Hematopoietic multipotent progenitor cell treated with erythropoietin and hydrocortisone succinate and interleukin-3 and kit ligand, for 4 days (in vitro differentiated cells): ENCODE measurements around the gene OPTC.
"Not testable (repeated sequence)": the region's sequence is repeated elsewhere in the genome, so short reads cannot be mapped to it uniquely, and the experiment has no call there.

Experiments
- DNase-seq: peaks from one replicate; pipeline ENCODE4 v3.0.0-alpha.2; 2015

Gene OPTC

DNA sequence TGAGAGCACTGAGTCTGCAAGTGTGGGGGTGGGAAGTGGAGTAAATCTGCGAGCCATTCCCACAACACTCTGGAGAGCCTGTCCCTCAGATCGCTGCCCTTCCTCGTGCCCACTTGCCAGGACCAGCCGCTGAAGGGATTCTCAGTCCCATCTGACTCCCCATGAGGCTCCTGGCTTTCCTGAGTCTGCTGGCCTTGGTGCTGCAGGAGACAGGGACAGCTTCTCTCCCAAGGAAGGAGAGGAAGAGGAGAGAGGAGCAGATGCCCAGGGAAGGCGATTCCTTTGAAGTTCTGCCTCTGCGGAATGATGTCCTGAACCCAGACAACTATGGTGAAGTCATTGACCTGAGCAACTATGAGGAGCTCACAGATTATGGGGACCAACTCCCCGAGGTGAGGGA is 1.9 kb downstream of the OPTC start:
- DNase-seq: no peak

DNA sequence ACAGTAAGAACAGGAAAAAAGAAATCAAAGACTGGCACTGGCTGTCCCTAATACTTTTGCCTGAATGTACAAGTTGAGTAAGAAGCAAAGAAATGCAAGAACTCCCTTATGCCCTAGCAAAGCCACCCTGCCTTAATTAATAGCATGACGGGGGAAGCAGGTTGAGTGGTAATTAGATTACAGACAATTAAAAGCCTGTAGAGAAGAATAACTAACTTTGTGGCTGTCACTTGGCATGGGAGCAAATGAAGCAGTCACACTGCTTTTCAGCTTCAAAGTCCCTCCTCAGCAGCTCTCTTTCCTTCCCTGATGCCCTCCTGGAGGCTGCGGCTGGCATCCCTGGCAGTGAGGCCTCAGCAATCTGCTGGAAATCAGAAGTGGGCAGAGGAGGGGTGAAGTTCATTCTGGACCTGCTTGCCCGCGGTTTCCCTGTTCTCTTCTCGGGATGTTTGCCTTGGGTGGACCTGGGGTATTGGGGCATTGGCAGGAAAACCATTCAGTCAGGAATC is 3.4 kb downstream of the OPTC start:
- no peak for DNase-seq

DNA sequence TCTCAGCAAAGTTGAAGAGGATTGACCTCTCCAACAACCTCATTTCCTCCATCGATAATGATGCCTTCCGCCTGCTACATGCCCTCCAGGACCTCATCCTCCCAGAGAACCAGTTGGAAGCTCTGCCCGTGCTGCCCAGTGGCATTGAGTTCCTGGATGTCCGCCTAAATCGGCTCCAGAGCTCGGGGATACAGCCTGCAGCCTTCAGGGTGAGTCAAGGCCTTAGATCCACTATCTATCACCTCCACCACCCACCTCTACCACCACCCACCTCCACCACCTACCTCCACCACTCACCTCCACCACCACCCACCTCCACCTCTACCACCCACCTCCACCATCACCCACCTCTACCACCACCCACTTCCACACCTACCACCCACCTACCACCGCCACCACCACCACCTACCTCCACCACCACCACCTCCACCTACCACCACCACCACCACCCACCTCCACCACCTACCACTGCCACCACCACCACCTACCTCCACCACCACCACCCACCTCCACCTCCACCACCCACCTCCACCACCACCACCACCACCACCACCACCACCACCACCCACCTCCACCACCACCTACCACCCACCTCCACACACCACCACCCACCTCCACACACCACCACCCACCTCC is 5.8 kb downstream of the OPTC start:
- no peak for DNase-seq

DNA sequence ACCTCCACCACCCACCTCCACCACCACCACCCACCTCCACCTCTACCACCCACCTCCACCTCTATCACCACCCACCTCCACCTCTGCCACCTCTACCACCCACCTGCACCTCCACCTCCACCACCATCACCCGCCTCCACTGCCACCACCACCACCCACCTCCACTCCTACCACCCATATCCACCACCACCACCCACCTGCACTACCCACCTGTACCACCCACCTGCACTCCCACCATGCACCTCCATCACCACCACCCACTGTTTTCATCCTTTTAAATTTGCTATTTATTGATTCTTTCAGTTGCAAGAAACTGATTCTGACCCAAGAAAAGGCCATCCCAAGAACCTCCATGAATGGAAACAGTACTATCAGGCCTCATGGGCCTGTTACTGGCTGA is 6.3 kb downstream of the OPTC start:
- DNase-seq: no peak

DNA sequence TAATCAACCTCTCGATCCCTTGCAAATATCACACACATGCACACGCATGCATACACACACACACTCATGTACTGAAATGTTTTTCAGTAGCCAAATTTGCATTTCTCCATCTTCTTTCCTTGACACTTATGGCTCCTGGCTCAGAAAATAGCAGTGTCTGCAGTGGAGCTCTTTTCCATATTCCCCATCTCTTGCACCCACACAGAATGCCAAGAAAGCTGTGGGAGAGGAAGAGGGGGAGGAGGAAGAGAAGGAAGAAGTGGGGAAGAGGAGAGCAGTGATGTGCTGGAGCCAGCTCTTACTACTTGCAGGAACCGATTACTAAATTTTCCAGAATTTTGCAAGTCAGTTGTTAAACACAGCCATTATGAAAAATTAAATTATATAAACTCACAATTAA is 9.9 kb downstream of the OPTC start:
- no peak for DNase-seq

DNA sequence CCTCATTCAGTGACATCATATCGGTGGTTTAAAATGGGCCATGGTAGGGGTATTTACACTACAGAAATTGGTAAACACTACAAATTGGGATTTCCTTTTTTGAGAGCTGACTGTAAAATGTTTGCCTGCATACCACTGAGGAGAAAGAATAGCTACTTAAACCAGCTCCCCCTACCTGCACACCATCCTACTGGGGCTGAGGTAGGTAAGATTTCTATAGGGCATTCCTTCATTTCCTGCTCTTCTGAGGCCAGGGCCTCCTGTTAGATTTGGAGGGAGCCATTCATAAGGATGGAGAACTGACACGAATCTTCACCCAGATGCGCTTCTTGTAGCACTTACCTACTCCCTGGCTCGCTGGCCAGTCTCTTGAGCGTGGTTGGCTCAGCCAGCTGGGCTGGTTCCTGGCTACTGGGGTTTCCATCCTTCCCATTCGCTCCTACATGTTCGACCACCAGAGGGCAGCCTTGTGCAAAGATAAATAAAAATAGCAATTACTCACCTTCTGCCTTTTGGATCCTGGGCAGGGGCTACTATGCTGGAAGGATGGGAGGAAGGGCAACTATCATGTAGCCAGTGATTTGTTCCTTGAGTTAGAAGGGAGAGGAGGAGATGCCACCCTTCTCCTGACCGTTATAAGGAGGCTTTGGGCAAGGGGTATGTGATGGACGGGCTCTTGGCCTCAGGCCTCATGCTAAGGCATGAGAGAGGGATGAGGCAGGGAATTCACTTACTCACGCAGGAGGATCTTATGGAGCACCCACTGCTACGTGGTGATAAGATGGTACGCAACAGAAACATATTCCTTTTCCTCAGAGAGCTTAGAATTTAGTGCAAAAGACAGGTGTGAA is 10.7 kb downstream of the OPTC start:
- peak; percentile 86 for DNase-seq

DNA sequence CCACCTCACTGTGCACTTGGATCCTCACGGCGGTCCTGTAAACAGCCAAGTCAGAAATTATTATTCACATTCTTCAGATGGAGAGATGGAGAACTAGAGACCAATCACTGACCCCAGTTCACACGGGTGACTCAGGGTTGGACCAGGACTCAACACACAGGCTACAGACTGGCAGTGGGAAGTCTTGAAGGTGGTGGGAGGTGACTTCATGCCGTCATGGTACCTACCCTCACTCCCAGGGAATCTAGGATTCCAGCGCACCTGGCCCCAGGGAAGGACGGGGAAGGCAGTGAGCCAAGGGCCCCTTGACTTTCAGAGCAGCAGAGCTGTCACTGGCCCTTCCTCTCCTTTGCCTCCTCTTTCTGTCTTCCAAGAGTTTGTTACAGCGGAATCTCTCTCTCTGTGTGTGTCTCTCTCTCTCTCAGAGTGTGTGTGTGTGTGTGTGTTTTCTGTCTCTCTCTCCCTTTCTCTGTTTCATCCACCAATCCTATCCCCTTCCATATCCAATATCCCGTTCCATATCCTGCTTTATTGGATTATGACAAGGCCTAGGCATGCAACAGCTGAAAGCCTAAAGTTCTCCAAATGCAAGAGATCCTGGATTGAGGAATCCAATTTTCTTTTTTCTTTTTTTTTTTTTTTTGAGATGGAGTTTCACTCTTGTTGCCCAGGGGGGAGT is 11.7 kb downstream of the OPTC start:
- no peak for DNase-seq

DNA sequence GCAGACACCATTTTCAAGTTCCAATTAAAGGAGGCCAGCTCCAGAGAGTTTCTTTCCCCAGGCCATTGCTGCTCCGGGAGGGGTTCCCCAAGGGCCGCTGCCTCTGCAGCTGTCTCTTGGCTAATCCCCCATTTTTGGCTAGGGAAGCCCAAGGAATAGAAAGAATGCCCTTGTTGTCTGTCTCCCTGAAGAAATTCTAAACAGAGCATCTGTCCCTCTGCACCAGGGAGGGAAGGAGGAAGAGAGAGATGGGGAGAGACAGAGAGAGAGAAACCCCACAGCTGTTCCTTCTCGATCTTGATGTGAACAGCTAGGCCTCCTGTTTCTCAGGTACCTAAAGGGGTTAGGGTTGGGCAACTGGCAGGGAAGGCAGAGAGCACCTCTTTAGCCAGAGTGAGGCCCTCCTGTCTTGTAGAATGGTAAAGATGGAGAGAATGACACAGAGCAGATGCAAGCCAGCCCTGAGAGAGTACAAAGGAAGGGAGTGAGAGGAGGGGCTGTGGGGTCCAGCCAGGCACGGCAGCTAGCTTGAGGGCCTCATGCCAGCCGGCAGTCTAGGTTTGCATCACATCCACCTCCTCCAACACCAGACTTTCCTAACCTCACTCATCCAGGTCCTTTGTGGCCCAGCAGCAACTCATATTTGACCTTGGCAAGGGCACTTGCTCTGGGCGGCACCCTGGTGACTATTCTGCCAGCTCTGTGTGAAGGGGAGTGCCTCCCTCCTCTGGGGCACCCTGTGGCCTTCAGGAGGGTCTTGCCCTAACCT is 13.1 kb downstream of the OPTC start:
- no peak for DNase-seq

DNA sequence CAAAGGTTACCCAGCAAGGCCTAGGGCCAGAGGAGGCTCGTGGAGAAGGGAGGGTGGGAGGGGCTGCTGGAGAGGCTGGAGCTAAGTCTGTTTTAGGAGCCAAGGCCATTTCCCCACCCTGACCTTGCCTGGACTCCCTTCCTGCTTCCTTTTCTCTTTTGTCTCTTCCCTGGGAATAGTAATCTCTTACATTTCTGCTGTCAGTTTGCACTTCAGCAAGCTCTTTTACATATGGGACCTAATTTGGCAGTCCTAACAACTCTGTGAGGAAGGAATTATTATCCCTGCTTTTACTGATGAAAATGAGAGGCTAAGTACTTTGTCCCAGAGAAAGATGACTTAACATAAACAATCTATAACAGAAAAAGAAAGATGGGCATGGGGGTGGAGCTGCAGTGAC is 13.8 kb downstream of the OPTC start:
- DNase-seq: no peak

DNA sequence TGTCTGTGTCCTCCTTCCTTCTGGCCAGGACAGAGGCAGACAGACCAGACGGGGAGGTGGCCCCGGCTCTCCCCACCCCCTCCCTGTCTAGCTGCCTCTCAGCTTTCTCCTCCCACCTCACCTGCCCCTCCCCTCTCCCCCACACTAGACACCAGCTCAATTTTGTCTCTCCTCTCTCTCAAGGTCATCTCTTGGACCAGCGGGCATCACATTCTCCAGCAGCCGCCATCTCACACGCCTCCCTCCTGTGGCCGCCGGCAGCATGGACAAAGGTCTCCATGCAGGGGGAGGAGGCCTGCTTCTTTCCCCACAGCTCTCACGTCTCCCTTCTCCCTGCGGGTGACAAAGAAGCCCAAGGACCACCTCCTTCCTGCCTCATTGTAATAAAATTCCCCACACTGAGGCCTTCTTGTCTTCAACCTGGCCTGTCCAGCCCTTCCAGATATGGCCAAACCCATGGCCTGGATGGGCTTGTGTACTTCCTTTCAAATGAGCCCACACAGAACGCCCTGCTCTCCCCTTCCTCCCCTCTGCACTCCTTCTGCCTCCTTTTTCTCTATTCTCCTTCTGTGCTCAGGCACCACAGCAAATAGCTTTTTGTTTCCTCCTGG is 14.6 kb downstream of the OPTC start:
- DNase-seq: no peak

DNA sequence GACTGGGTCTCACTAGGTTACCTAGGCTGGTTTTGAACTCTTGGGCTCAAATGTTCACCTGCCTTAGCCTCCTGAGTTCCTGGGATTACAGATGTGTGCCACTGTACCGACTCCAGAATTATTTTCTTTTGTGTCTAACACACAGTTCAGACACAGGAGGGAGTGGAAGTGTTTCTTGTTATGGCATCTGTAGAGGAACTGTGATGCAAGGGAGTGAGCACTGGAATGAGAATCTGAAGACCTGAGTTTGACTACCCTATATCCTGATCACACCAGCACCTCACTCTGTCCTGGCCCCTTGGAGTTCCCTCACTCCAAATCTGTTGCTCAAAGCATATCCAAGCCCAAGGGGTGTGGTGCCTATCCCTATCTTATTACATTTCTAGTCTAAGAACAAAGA is 15.2 kb downstream of the OPTC start:
- no peak for DNase-seq

DNA sequence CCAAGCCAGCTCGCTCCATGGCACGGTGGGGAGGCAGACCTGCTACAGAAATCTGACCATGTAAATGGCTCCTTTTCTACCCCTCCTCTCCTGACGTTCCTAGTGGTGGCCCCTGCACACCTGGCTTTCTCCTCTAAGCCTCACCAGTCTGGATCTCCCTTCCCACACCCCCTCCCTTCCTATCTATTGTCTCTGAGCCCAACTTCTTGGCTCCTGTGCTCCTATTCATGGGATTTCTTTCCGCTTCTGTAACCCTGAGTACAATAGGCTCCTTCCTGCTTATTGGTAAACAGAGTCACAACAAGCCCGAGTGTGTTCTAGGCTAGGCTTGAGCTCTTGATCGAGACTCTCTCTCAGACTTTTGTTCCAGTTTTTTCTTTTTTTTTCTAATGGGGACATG is 17.6 kb downstream of the OPTC start:
- DNase-seq: no peak

DNA sequence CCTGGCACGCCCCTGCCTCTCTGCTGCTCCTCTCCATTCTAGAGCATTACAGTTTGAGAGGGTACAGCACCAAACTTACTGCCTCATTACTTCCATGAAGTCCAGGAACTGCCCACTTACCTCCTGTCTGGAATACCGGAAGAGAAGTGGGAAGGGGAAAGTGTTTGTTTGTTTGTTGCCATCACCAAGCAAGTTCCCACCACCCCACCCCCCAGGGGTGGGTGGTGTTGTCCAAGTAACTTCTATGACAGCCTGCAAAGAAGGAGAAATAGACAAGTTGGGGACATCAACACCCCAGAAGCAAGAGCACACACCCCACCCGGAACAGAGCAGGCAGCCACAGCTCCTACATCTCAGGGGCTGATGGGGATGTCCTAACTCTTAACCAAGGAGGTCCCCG is 18.0 kb downstream of the OPTC start:
- DNase-seq: no peak

DNA sequence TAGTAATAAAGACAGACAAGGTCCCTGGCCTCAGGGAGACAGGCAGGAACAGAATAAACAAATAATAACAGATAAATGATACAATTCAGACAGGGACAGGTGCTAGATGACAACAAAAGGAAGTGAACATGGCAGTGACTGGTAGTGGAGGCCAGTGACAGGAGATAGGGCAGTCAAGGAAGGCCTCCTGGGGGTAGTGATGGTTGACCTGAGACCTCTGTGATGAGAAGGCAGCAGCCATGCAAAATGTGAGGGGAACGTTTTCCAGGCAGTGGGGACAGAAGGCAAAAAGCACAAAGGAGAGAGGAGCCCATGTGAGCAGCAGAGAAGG is 18.5 kb downstream of the OPTC start:
- no peak for DNase-seq

DNA sequence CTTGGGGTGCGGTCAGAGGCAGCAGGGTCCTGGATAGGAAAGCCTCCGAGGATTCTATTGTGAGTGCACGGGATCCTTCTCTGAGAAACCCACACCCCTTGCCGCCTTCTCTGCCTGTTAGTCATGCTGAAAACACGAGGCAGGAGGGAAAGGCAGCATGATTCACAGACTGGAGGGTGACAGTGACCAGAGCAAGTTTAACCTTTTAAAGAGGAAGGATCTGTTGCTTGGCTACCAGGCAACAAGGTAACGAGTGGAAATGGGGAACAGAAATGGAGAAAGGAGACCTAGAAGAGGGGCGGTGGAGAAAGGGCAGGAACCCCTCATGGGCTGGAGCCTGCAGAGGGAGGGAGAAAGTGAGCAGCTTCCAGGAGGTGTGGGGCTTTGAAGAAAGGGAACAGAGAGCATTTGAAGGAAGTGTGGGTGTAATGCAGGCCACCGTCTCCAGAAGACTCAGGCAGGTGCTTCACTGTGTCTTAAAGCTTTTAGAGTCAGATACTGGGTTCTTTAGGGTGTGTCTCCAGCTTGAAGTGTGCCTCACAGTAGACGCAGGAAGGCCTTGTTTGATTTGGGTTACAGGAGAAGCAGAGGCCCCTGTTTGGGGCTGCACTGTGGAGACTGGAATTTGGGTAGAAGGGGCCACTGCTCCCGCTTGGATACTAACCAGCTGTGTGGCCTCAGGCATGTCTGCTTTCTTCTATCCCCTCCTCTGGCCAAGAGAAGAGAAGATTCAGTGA is 19.1 kb downstream of the OPTC start:
- DNase-seq: peak; percentile 41

DNA sequence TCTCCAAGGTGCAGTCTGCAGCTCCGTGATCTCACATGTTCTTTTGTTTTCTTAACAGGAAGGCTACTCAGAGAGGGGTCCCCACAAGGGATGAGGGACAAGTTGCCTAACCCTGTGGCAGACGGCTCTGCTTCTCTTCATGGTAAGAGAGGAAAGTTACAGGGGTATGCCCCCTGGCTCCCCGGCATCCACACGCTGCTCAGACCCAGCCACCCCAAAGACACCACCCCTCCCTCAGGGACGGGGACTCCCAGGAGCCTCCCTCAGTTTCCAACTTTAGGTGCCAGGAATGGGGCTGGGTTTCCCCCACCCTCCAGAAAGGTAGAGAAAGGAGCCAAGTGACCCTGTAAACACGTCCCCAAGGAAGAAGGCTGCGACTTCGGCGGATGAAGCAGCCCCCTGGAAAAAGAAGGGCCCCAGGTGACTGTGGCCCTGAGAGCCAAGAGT is 19.7 kb downstream of the OPTC start:
- no peak for DNase-seq

DNA sequence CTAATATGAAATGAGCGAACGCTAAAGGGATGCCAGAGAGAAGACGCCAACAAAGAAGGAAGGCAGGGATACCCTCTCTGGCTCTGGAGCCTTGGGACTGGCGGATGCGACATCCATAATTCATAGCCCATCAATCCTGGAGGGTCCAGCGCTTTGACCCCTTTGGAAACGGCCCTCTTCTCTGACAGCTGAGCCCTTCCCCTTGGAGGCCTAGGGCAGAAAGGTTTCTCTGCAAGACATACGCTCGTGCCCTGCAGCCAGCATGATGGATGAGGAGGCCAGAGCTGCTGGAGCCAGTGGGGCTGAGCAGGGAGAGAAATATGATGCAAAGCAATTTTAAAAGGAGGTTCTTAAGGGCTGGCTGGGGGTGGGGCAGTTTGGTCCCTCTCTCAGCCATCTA is 22.2 kb downstream of the OPTC start:
- DNase-seq: no peak

DNA sequence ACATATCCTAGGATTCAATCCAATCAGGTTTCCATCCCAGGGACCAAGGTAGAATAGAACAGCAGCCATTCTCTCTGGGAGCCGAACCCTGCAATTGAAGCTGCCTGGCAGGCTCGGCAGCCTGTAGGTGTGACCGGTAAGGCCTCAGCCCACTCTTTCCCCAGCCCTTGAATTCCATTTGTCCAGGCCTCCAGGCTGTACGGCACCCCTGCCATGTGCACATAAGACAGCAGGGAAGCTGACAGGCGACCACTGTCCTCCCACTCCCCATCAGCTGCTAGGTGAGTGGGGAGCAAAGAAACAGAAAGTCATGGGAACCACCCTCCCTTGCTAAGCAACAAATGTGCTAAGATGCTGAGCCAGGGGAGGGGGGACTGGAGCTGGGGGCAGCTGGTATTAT is 23.0 kb downstream of the OPTC start:
- no peak for DNase-seq

DNA sequence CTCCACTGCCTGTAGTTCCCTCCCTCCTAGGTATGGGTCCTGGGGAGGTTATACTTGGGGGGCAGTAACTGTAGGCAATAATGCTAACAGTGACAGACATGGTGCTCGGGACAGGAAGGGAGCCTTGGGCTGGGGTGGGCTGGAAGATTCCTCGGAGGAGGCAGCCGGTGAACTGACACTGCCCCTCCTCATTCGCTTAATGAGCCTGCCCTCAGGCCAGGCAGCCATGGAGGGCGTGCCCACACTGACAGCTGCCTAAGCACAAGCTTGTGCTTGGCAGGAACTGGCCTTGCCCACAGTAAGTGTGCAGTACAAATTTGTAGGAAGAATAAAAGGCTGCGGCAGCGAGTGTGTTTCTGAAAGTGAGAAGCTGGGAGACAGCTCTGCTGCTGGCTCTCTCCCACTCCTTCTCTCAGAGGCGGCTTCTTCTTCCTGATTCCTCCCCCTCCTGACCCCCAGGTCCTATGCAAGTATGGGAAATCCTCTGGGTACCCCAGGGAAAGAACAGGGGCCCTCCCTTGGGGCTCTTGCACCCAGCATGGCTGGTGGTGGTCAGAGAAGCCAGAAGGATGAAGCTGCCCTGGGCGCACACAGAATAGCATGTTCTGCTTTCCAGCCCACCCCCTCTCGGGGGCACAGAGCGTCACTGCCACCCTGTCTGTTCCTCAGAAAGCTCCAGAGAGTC is 23.6 kb downstream of the OPTC start:
- DNase-seq: no peak

DNA sequence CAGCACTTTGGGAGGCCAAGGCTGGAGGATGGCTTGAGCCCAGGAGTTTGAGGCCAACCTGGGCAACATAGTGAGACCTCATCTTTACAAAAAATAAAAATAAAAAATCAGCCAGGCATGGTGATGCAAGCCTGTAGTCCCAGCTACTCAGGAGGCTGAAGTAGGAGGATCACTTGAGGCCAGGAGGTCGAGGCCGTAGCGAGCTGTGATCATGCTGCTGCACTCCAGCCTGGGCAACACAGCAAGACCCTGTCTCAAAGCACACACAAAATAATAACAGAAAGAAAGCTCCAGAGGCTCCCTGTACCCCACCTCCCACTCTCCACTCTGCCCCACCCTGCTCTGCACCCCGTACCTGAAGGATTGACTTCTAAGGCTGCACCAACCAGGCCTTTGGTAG is 24.2 kb downstream of the OPTC start:
- DNase-seq: not testable (repeated sequence)

DNA sequence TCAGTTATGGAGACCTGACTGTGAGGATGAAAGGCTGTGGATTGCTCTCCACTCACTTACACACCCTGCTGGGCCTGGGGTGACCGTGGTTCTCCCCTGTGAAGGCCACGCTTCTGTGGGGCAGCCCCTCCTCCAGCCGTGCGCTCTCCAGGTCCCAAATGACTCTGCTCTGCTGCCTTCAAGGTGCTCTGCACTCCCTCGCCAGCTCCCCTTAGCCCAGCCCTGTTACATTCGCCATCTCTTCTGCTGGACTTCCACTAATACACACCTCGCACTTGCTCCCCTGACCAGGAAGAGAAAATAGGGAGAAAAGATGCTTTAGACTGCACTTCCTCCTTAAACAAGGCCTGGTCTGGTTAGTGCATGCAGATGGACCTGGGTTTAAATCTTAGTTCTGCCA is 24.6 kb downstream of the OPTC start:
- no peak for DNase-seq
